A549 (cell line): Measurements from ENCODE around the gene MSH6.

Experiments used
- CEBPB ChIP-seq, 2 experiments: fragments of >200 bp in 1 of 2; sonication (Bioruptor Twin) in 1 of 2; formaldehyde crosslinking in 1 of 2; IDR thresholded peaks; 2 replicates each; pipeline ENCODE4 v1.6.1; 2012 to 2016
- TF ChIP-seq, protein P1 (sequence below): IDR thresholded peaks from 2 replicates; pipeline ENCODE4 v1.6.1; 2012

DNA sequence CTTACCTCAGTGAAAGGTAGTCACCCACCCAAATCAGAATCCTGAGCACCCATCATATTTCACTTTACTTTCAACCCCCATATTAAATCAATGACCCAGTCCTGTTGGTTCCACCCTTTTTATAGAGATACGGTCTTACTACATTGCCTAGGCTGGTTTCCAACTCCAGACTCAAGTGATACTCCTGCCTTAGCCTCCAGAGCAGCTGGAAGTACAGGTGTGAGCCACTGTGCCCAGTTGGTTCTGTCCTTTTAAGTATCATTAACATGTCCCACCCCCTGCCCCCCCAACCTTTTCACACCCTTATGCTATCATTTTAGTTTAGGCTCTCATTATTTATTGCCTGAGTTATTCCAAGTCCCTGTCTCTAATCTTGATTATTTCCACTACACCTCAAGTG is 28.7 kb downstream of the MSH6 start:
- TF ChIP-seq, protein P1, sequence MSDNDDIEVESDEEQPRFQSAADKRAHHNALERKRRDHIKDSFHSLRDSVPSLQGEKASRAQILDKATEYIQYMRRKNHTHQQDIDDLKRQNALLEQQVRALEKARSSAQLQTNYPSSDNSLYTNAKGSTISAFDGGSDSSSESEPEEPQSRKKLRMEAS, result no peak
- TF ChIP-seq CEBPB (IDR thresholded peaks at IDR 0.05), result no peak
